DLD1 (cell line): ENCODE results near the gene GPR150.

Experiments used
- in situ Hi-C: cut with HindIII; loops from 2 replicates; pipeline ENCODE4 v1.10.0; 2017; ENCODE audit warnings: low sequenced_read_pairs

GPR150 gene

GRCh38 chr5:95621839-95622629 lies 2.1 kb downstream of the GPR150 start:
- in situ Hi-C loops, result no loop called here

- in situ Hi-C loops, result no loop called here
Measured at GRCh38 chr5:95623706-95624105, 3.8 kb downstream of the GPR150 start.

- in situ Hi-C loops, result no loop called here
Measured at GRCh38 chr5:95624368-95624767, 4.5 kb downstream of the GPR150 start.

GRCh38 chr5:95626701-95627100 lies 6.8 kb downstream of the GPR150 start:
- in situ Hi-C loops, result loop anchor here (25.0 kb wide), 1 partner anchor 711 kb away; no protein-coding TSS in a partner anchor

GRCh38 chr5:95627971-95628810 lies 8.3 kb downstream of the GPR150 start:
- in situ Hi-C loops, result loop anchor here (25.0 kb wide), 1 partner anchor 709 kb away; no protein-coding TSS in a partner anchor

GRCh38 chr5:95628933-95629332 lies 9.0 kb downstream of the GPR150 start:
- in situ Hi-C loops, result loop anchor here (25.0 kb wide), 1 partner anchor 708 kb away; no protein-coding TSS in a partner anchor

GRCh38 chr5:95630394-95630917 lies 10.6 kb downstream of the GPR150 start:
- in situ Hi-C loops, result loop anchor here (25.0 kb wide), 1 partner anchor 707 kb away; no protein-coding TSS in a partner anchor

GRCh38 chr5:95631255-95631958 lies 11.5 kb downstream of the GPR150 start:
- in situ Hi-C loops, result loop anchor here (25.0 kb wide), 1 partner anchor 706 kb away; no protein-coding TSS in a partner anchor

- in situ Hi-C loops, result loop anchor here (25.0 kb wide), 1 partner anchor 705 kb away; no protein-coding TSS in a partner anchor
Measured at GRCh38 chr5:95631991-95632675, 12.2 kb downstream of the GPR150 start.

- in situ Hi-C loops, result loop anchor here (25.0 kb wide), 1 partner anchor 704 kb away; no protein-coding TSS in a partner anchor
Measured at GRCh38 chr5:95632942-95633341, 13.1 kb downstream of the GPR150 start.

- in situ Hi-C loops, result loop anchor here (25.0 kb wide), 1 partner anchor 704 kb away; no protein-coding TSS in a partner anchor
Measured at GRCh38 chr5:95633671-95634070, 13.8 kb downstream of the GPR150 start.

GRCh38 chr5:95634081-95634480 lies 14.2 kb downstream of the GPR150 start:
- in situ Hi-C loops, result loop anchor here (25.0 kb wide), 1 partner anchor 703 kb away; no protein-coding TSS in a partner anchor

- in situ Hi-C loops, result loop anchor here (25.0 kb wide), 1 partner anchor 699 kb away; no protein-coding TSS in a partner anchor
Measured at GRCh38 chr5:95638632-95639031, 18.7 kb downstream of the GPR150 start.

- in situ Hi-C loops, result loop anchor here (25.0 kb wide), 1 partner anchor 696 kb away; no protein-coding TSS in a partner anchor
Measured at GRCh38 chr5:95641741-95642220, 21.9 kb downstream of the GPR150 start.

- in situ Hi-C loops, result loop anchor here (25.0 kb wide), 1 partner anchor 694 kb away; no protein-coding TSS in a partner anchor
Measured at GRCh38 chr5:95643152-95643551, 23.3 kb downstream of the GPR150 start.

GRCh38 chr5:95644351-95645042 lies 24.6 kb downstream of the GPR150 start:
- in situ Hi-C loops, result loop anchor here (25.0 kb wide), 1 partner anchor 693 kb away; no protein-coding TSS in a partner anchor

- in situ Hi-C loops, result loop anchor here (25.0 kb wide), 1 partner anchor 691 kb away; no protein-coding TSS in a partner anchor
Measured at GRCh38 chr5:95646226-95646568, 26.3 kb downstream of the GPR150 start.

GRCh38 chr5:95646569-95647431 lies 26.9 kb downstream of the GPR150 start, which contains the start of gene RFESD:
RFESD (plus strand) TSS chr5:95646777; CDS start chr5:95652272, 5,495 bp downstream.
- in situ Hi-C loops, result loop anchor here (25.0 kb wide), 1 partner anchor 691 kb away; no protein-coding TSS in a partner anchor
